ENCODE measurements around the gene MRPL19.

GRCh38 chr2:75667884-75668283, 21.3 kb downstream of the MRPL19 start:
- no peak for TF ChIP-seq POLR2A (IDR thresholded peaks at IDR 0.05)
- TF ChIP-seq CTCF (IDR thresholded peaks at IDR 0.05) = no peak
